GM12872 (cell line): ENCODE data around the gene NT5C1A.

Experiments used
- CTCF ChIP-seq: IDR thresholded peaks from 3 replicates; pipeline ENCODE4 v1.5.1; 2011; ENCODE audit warnings: low read depth, mild to moderate bottlenecking, low read length, moderate library complexity; ENCODE audit not compliant: insufficient read depth

Gene NT5C1A

GRCh38 chr1:39653546-39654031, 18.3 kb downstream of the NT5C1A start:
- TF ChIP-seq CTCF = peak; percentile 95

GRCh38 chr1:39652554-39652953, 19.4 kb downstream of the NT5C1A start:
- no peak for TF ChIP-seq CTCF

GRCh38 chr1:39652105-39652504, 19.8 kb downstream of the NT5C1A start:
- no peak for TF ChIP-seq CTCF

- no peak for TF ChIP-seq CTCF
Measured at GRCh38 chr1:39650431-39650830, 21.5 kb downstream of the NT5C1A start.

- TF ChIP-seq CTCF = no peak
Measured at GRCh38 chr1:39649636-39650185, 22.2 kb downstream of the NT5C1A start.

- TF ChIP-seq CTCF = no peak
Measured at GRCh38 chr1:39648496-39648895, 23.4 kb downstream of the NT5C1A start.

- TF ChIP-seq CTCF = no peak
Measured at GRCh38 chr1:39647247-39647646, 24.7 kb downstream of the NT5C1A start.
